Stimulated activated CD4-positive, alpha-beta T cell treated with anti-CD3 and anti-CD28 coated beads, Interleukin-4, amount 100 ng/mL, for 48 hours (primary cell): Measurements from ENCODE around the gene OPTN.
"Not testable (repeated sequence)": the region's sequence is repeated elsewhere in the genome, so short reads cannot be mapped to it uniquely, and the experiment has no call there.

Source experiments
- DNase-seq, 2 donors: peaks; one replicate each; pipeline ENCODE4 v3.0.0-alpha.2; 2020; ENCODE audit warnings: low read depth in 2 of 2

OPTN gene

GRCh38 chr10:13099666-13100348 lies at the start of gene OPTN:
TSS of gene OPTN (plus strand) at chr10:13100163. CDS start at chr10:13109123, 8,960 bp downstream.
- peak; percentile 62 to 76 for DNase-seq

- no peak for DNase-seq
These were observed 48.8 kb upstream of the OPTN start for GRCh38 chr10:13051126-13051694.

- not testable (repeated sequence) for DNase-seq
These were observed 46.8 kb upstream of the OPTN start for GRCh38 chr10:13053208-13053607.

GRCh38 chr10:13053794-13054462 lies 46.0 kb upstream of the OPTN start:
- DNase-seq, result no peak

GRCh38 chr10:13054844-13055243 lies 45.1 kb upstream of the OPTN start:
- no peak for DNase-seq

- DNase-seq, result no peak
These were observed 43.4 kb upstream of the OPTN start for GRCh38 chr10:13056456-13057077.

- DNase-seq, result peak in 1 of 2 donors; percentile 4
These were observed 37.2 kb upstream of the OPTN start for GRCh38 chr10:13062803-13063202.

- no peak for DNase-seq
These were observed 33.4 kb upstream of the OPTN start for GRCh38 chr10:13066527-13066926.

GRCh38 chr10:13067431-13067830 lies 32.5 kb upstream of the OPTN start:
- no peak for DNase-seq

GRCh38 chr10:13068071-13068470 lies 31.9 kb upstream of the OPTN start:
- DNase-seq, result no peak

- no peak for DNase-seq
These were observed 31.5 kb upstream of the OPTN start for GRCh38 chr10:13068484-13068883.

GRCh38 chr10:13072339-13072738 lies 27.6 kb upstream of the OPTN start:
- no peak for DNase-seq

- DNase-seq, result peak; percentile 54 to 55
These were observed 25.2 kb upstream of the OPTN start for GRCh38 chr10:13074563-13075451.

GRCh38 chr10:13078912-13079775 lies 20.8 kb upstream of the OPTN start:
- DNase-seq, result no peak

- DNase-seq, result no peak
These were observed 20.2 kb upstream of the OPTN start for GRCh38 chr10:13079776-13080050.

GRCh38 chr10:13080643-13081042 lies 19.3 kb upstream of the OPTN start:
- no peak for DNase-seq

GRCh38 chr10:13083700-13084099 lies 16.3 kb upstream of the OPTN start:
- DNase-seq, result not testable (repeated sequence)

- DNase-seq, result no peak
These were observed 13.9 kb upstream of the OPTN start for GRCh38 chr10:13086056-13086455.

- no peak for DNase-seq
These were observed 12.4 kb upstream of the OPTN start for GRCh38 chr10:13087601-13087985.

GRCh38 chr10:13087986-13088618 lies 11.9 kb upstream of the OPTN start:
- no peak for DNase-seq
